Activated T-helper 1 cell treated with Interleukin-2 at 50 U/mL for 16 hours (primary cell): ENCODE results near the gene TMBIM4.
"Not testable (repeated sequence)": the region's sequence is repeated elsewhere in the genome, so short reads cannot be mapped to it uniquely, and the experiment has no call there.

Source experiments
- DNase-seq: peaks from one replicate; pipeline ENCODE4 v3.0.0-alpha.2; 2020; ENCODE audit warnings: low read depth

The TMBIM4 gene, protein sequence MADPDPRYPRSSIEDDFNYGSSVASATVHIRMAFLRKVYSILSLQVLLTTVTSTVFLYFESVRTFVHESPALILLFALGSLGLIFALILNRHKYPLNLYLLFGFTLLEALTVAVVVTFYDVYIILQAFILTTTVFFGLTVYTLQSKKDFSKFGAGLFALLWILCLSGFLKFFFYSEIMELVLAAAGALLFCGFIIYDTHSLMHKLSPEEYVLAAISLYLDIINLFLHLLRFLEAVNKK

GRCh38 chr12:66169221-66170170, at the start of gene TMBIM4:
TSS of gene TMBIM4 (minus strand) at chr12:66169996. CDS start at chr12:66169951, 45 bp downstream.
- DNase-seq = peak; percentile 77

- no peak for DNase-seq
Measured at GRCh38 chr12:66217342-66217917, 47.6 kb upstream of the TMBIM4 start.

GRCh38 chr12:66213011-66213410, 43.2 kb upstream of the TMBIM4 start:
- DNase-seq = not testable (repeated sequence)

DNA sequence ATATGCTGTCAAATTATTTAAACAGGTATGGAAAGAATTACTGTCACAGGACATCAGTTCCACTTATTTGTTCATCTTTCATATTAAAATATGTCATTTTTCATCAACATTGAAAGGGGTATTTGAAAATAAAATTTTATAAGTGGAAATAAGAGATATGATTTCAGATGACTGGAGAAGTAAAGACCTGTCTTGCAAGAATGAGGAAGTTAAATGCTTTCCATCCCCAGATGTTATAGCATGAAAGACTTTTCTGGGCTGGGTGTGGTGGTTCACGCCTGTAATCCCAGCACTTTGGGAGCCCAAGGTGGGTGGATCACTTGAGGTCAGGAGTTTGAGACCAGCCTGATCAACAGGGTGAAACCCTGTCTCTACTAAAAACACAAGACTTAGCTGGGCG, 41.8 kb upstream of the TMBIM4 start:
- DNase-seq = not testable (repeated sequence)

DNA sequence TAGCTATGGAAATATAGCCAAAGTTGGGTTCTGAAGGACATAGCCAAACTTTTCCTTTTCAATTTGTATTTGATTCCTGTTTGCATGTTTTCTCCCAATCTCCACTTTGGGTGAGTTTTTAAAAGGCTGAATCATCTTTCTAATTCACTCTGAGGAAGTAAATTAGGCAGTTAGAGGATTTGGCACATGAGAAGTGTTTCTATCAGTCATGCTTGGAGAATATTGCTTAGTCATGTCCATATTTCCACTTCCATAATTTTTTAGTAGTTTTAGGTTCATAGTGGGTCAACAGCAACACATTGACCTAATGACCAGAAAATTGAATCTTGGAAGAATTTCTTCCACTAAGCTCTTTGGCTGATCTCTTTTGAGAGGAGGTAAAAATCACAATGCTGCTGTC, 41.0 kb upstream of the TMBIM4 start:
- no peak for DNase-seq

- DNase-seq = no peak
Measured at GRCh38 chr12:66206141-66206540, 36.3 kb upstream of the TMBIM4 start.

- no peak for DNase-seq
Measured at GRCh38 chr12:66203820-66204219, 34.0 kb upstream of the TMBIM4 start.

DNA sequence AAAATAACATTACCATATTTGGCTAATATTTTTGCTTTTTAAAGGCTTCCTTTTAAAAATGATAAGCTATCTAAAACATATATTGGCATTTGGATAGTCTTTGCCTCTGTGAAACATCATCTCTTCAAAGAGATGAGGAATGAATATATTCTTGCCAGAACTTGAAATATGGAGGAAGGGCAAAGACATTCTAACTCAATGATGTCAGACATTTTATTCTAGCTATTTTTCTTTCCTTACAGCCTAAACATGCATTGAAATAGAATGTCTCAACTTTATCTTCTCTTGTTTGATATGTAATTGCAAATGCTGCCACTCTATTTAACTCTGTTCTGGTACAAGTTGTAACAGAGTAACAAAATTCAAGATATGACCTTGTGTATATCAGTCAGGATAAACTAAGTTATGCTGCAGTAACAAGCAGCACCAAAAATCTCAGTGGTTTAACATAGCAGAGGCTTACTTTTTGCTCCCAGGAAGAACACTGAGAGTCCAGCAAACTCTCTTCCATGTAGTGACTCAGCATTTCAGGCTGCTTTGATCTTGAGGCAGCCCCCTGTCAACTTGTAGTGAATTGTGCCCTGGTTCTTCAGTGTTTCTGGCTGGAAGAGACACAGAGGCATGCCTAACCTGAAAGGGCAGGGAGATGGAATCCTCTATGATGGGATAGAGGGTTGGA, 30.2 kb upstream of the TMBIM4 start:
- DNase-seq = no peak

- DNase-seq = no peak
Measured at GRCh38 chr12:66199141-66199540, 29.3 kb upstream of the TMBIM4 start.

GRCh38 chr12:66197495-66197921, 27.7 kb upstream of the TMBIM4 start:
- DNase-seq = no peak

DNA sequence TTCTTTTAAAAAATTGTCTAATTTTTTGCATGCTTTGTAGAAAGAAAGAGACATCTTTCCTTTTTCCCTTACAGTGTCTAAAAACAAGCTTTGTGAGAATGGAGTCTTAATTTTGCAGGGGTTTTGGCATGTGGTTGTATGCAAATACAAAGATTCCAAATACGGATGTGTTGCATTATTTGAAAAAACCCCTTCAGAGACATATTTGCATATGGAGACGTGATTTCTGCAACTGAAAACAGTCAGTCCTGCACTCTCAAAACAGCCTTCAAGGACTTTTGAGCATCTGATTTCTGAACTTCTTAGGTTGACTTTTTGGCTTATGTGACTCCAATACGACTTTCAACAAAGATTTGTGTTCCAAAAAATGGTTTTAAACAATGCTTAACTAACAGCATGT, 27.0 kb upstream of the TMBIM4 start:
- no peak for DNase-seq

- DNase-seq = no peak
Measured at GRCh38 chr12:66195242-66195641, 25.4 kb upstream of the TMBIM4 start.

DNA sequence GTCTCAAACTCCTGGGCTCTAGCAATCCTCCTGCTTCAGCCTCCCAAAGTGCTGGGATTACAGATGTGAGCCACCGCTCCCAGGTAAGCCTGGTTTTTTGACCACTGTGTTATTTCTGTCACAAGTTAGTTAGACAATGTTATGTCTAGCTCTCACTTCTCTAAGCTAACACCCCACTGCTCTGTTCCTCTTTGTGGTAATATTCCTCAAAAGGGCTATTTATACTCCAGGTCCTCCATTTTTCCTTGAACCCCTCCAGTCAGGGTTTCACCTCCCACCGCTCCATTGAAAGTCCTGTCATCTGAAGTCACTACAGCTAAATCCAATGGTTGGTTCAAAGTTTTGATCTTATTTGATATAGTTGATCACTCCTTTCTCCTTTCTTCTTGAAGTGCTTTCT, 24.3 kb upstream of the TMBIM4 start:
- DNase-seq = no peak

GRCh38 chr12:66191547-66192126, 21.8 kb upstream of the TMBIM4 start:
- DNase-seq = no peak

DNA sequence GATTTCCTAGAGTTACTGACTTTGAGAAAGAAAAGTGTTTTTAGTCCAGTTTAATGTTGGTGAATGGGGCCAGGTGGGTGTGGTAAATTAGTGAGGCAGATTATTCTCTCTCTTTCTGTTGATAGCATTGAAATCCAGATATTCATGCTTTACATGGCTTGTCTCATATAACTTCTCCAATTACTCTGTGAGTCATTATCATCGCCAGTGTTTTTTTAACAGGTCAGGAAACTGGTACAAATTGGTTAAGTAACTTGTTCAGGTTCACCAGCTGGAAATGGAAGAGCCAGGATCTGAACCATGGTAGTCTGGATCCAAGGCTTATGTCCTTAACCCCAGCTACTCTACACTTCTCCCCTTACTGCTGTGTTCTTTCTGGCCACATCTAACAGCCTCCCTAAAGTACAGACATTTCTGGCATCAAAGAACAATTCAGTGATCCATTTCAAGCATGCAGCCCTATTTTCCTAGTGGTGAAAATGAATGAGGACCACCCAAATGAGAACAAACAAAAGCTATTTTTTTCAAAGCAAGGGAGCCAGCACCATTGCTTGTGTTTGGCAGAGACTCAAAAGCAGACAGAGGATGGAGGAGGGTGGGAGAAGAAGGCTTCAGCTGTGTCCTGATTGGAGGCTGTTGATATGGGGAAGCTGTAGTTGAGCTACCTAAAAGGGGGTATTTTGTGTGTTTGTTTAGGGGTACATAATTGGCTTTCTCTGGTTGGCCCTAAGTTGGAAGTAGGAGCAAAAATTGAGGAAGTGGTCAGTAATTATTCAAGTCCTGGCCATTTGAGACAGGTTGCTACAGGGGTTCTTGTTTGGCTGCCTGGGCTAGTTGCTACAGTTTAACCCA, 20.9 kb upstream of the TMBIM4 start:
- no peak for DNase-seq

- no peak for DNase-seq
Measured at GRCh38 chr12:66189889-66190288, 20.1 kb upstream of the TMBIM4 start.

GRCh38 chr12:66189486-66189843, 19.7 kb upstream of the TMBIM4 start:
- DNase-seq = no peak

- no peak for DNase-seq
Measured at GRCh38 chr12:66188584-66189485, 19.0 kb upstream of the TMBIM4 start, which contains the start of gene IRAK3. TSS of gene IRAK3 (plus strand) at chr12:66189214. CDS start at chr12:66189300, 86 bp downstream.

DNA sequence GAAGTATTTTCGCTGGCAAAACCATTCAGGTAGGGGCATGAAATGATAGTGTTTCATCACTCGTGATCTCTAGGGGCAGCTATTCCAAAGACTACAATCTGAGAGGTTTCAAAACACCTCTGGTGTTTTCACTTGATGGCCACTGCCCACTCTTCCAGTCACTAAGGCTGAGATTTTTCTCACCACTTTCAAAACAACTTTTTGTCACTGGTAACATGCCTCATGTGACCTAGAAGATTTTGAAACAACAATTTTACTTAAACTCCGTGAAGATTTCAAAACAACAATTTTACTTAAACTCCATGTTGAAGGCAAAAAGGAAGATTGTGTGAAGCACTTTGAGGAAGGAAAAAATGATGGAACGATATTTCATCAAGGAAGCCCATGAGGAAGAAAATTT, 18.0 kb upstream of the TMBIM4 start:
- no peak for DNase-seq

DNA sequence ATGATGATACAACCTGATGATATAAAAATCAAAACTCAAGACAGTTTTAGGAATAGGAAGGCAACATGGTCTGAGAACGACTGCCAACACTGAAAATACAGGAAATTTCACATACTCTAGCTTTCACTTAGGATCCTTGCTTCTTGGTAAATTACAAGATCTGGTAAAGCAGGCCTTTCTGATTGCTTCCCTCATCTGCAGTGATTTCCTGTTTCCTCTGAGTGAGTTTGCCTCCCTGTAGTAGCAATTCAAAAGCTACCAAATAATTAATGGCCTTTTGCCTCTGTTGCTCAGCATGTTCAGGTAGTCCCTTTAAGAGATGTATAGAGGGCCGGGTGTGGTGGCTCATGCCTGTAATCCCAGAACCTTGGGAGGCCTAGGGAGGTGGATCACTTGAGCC, 17.2 kb upstream of the TMBIM4 start:
- DNase-seq = no peak
